UCSD-AML1 (cell line): ENCODE data around the gene AMER2.
"Not testable (repeated sequence)": the region's sequence is repeated elsewhere in the genome, so short reads cannot be mapped to it uniquely, and the experiment has no call there.

Source experiments
- DNase-seq: peaks from one replicate; lab custom pipeline; 2025; ENCODE audit not compliant: unreplicated experiment; lab: John Stamatoyannopoulos, UW

The AMER2 gene

GRCh38 chr13:25186187-25186586 lies 14.1 kb upstream of the AMER2 start:
- DNase-seq: no peak

GRCh38 chr13:25181597-25181996 lies 9.5 kb upstream of the AMER2 start:
- DNase-seq: no peak

- DNase-seq: no peak
Measured at GRCh38 chr13:25180775-25181537, 8.9 kb upstream of the AMER2 start.

- DNase-seq: no peak
Measured at GRCh38 chr13:25179832-25180774, 8.0 kb upstream of the AMER2 start.

GRCh38 chr13:25179011-25179410 lies 6.9 kb upstream of the AMER2 start:
- DNase-seq: no peak

GRCh38 chr13:25178070-25178469 lies 6.0 kb upstream of the AMER2 start:
- DNase-seq: no peak

- no peak for DNase-seq
Measured at GRCh38 chr13:25177636-25178035, 5.5 kb upstream of the AMER2 start.

- DNase-seq: no peak
Measured at GRCh38 chr13:25177012-25177411, 4.9 kb upstream of the AMER2 start.

- DNase-seq: no peak
Measured at GRCh38 chr13:25175431-25175830, 3.3 kb upstream of the AMER2 start.

GRCh38 chr13:25175026-25175425 lies 2.9 kb upstream of the AMER2 start:
- DNase-seq: no peak

- no peak for DNase-seq
Measured at GRCh38 chr13:25174304-25174703, 2.2 kb upstream of the AMER2 start.

- no peak for DNase-seq
Measured at GRCh38 chr13:25172303-25172630, 179 bp upstream of the AMER2 start.

GRCh38 chr13:25171170-25171516 lies 945 bp downstream of the AMER2 start:
- no peak for DNase-seq

- no peak for DNase-seq
Measured at GRCh38 chr13:25170554-25171111, 1.5 kb downstream of the AMER2 start.

- DNase-seq: no peak
Measured at GRCh38 chr13:25169951-25170553, 2.0 kb downstream of the AMER2 start.

- DNase-seq: no peak
Measured at GRCh38 chr13:25169356-25169755, 2.7 kb downstream of the AMER2 start.

- no peak for DNase-seq
Measured at GRCh38 chr13:25168790-25169189, 3.3 kb downstream of the AMER2 start.

GRCh38 chr13:25167382-25168174 lies 4.5 kb downstream of the AMER2 start:
- DNase-seq: no peak

GRCh38 chr13:25166306-25166705 lies 5.8 kb downstream of the AMER2 start:
- no peak for DNase-seq

GRCh38 chr13:25165663-25166062 lies 6.4 kb downstream of the AMER2 start:
- no peak for DNase-seq

GRCh38 chr13:25165163-25165562 lies 6.9 kb downstream of the AMER2 start:
- not testable (repeated sequence) for DNase-seq
